Measurements from ENCODE around the gene TMEM263. TPM values are rescaled to one million over a fixed set of nuclear protein-coding genes. Genes with fewer than 3 reads are reported as not detected.
"Not testable (repeated sequence)": the region's sequence is repeated elsewhere in the genome, so short reads cannot be mapped to it uniquely, and the experiment has no call there.

The TMEM263 gene
- total and polyA plus RNA-seq, 5 donors, result 25.1 to 69.9 (median 58.0) TPM

DNA sequence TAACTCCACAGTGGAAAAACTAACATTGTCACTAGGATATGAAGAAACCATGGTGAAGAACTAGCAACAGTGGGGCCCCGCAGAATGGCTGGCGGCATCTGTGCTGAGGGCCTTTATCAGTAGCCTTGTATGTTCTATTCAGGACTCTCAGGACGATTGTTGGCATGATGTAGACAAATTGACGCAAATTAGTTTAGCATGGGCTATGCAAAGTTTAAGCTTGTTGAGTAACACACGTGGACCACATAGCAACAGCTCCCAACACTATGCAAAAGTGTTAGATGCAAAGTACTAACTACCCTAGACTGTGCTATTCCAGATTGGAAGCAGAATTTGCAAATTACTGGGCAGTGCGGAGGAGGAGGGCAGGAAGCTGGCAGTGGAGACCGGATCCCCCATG is 38.2 kb upstream of the TMEM263 start:
- Histone ChIP-seq H3K4me3 (ENCODE audit: low read length) (no peak overlapping the region), H3K4me1 (ENCODE audit: control insufficient read depth, insufficient read depth, low read length) (no peaks in the 10 kb centered on the region), H3K27ac (ENCODE audit: low read length) (no peak overlapping the region), H3K9me3 (ENCODE audit: control insufficient read depth, low read length) (no peaks in the 10 kb centered on the region), H3K27me3 (ENCODE audit: control insufficient read depth, insufficient read depth) (no peaks in the 10 kb centered on the region)
- DNase-seq, result peak in 2 of 3 donors; percentile 28 to 56
- peak in 1 of 2 donors; percentile 88 for ATAC-seq
- intact Hi-C loops (cut with DNase I), result no loop called here
- 34% methylated on average over 7 of the region's 7 CpGs for WGBS

GRCh38 chr12:106918746-106919145 is 37.0 kb upstream of the TMEM263 start:
- H3K4me3 ChIP-seq (ENCODE audit: low read length), result no peak overlapping the region
- H3K27ac ChIP-seq (ENCODE audit: low read length), result no peak overlapping the region
- no peaks in the 10 kb centered on the region for H3K4me1 ChIP-seq (ENCODE audit: control insufficient read depth, insufficient read depth, low read length)
- intact Hi-C loops (cut with DNase I), result loop anchor here in 1 of 4 donors (2.0 kb wide), 1 partner anchor 532 kb away; no protein-coding TSS in a partner anchor
- H3K9me3 ChIP-seq (ENCODE audit: control insufficient read depth, low read length), result no peaks in the 10 kb centered on the region
- no peaks in the 10 kb centered on the region for H3K27me3 ChIP-seq (ENCODE audit: control insufficient read depth, insufficient read depth)
- WGBS, result 21% methylated on average over 3 of the region's 3 CpGs
- DNase-seq (no peak), ATAC-seq (no peak)

DNA sequence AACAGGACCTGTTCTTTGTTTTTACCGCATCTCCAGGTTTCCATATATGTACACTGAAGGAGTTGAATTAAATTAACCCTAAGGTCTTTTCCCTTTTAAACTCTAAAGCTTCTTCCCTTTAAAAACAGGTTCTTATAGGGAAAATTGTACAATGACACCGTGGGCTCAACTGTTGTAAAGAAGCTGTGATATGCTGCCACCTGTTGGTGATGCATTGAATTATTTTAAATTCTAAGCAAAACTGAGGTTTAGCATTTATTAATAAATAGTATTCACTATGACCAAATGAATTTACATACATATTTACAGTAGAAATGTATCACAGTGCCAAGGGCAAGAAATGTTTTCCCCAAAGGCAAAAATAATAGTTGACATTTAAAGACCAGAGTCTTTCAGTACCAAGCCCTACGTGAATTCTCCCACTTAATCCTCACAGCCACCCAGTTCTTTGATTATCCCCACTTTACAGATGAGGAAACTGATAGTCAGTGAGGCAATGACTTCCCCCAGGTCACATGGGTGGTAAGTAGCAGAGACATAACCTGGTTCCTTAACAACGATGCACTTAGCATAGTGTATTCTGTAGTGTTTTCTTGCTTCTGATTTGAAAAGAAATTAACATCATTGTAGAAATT is 35.7 kb upstream of the TMEM263 start:
- no peaks in the 10 kb centered on the region for H3K27me3 ChIP-seq (ENCODE audit: control insufficient read depth, insufficient read depth)
- H3K27ac ChIP-seq (ENCODE audit: low read length), result no peak overlapping the region
- no peaks in the 10 kb centered on the region for H3K4me1 ChIP-seq (ENCODE audit: control insufficient read depth, insufficient read depth, low read length)
- H3K4me3 ChIP-seq (ENCODE audit: low read length), result no peak overlapping the region
- ATAC-seq, result no peak
- WGBS, result 43% methylated on average over 4 of the region's 4 CpGs
- intact Hi-C loops (cut with DNase I), result loop anchor here (2.0 to 5.0 kb wide), 3 partner anchors 533 to 535 kb away; no protein-coding TSS in a partner anchor
- no peak for DNase-seq
- no peaks in the 10 kb centered on the region for H3K9me3 ChIP-seq (ENCODE audit: control insufficient read depth, low read length)

- H3K9me3 ChIP-seq (ENCODE audit: control insufficient read depth, low read length); H3K4me1 ChIP-seq (ENCODE audit: control insufficient read depth, insufficient read depth, low read length); H3K4me3 ChIP-seq (ENCODE audit: low read length); H3K27me3 ChIP-seq (ENCODE audit: control insufficient read depth, insufficient read depth); H3K27ac ChIP-seq (ENCODE audit: low read length); ATAC-seq; DNase-seq: not testable (repeated sequence)
- 85% methylated on average over 2 of the region's 2 CpGs for WGBS
- intact Hi-C loops (cut with DNase I), result loop anchor here in 3 of 4 donors (2.0 to 5.0 kb wide), 2 partner anchors 535 to 537 kb away; no protein-coding TSS in a partner anchor
Measured at GRCh38 chr12:106921976-106922375, 33.7 kb upstream of the TMEM263 start.

DNA sequence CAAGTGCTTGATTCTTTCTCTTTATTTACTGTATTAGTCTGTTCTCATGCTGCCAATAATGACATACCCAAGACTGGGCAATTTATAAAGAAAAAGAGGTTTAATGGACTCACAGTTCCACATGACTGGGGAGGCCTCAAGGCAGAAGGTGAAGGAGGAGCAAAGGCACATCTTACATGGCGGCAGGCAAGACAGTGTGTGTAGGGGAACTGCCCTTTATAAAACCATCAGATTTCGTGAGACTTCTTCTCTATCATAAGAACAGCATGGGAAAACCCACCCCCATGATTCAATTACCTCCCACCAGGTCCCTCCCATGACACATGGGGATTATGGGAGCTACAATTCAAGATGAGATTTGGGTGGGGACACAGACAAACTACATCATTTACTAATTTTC is 32.1 kb upstream of the TMEM263 start:
- 91% methylated on average over 2 of the region's 2 CpGs for WGBS
- not testable (repeated sequence) for ATAC-seq; H3K9me3 ChIP-seq (ENCODE audit: control insufficient read depth, low read length); DNase-seq; H3K27ac ChIP-seq (ENCODE audit: low read length); H3K27me3 ChIP-seq (ENCODE audit: control insufficient read depth, insufficient read depth); H3K4me3 ChIP-seq (ENCODE audit: low read length); H3K4me1 ChIP-seq (ENCODE audit: control insufficient read depth, insufficient read depth, low read length)
- intact Hi-C loops (cut with DNase I), result loop anchor here in 2 of 4 donors (5.0 kb wide), 1 partner anchor 536 kb away; no protein-coding TSS in a partner anchor

DNA sequence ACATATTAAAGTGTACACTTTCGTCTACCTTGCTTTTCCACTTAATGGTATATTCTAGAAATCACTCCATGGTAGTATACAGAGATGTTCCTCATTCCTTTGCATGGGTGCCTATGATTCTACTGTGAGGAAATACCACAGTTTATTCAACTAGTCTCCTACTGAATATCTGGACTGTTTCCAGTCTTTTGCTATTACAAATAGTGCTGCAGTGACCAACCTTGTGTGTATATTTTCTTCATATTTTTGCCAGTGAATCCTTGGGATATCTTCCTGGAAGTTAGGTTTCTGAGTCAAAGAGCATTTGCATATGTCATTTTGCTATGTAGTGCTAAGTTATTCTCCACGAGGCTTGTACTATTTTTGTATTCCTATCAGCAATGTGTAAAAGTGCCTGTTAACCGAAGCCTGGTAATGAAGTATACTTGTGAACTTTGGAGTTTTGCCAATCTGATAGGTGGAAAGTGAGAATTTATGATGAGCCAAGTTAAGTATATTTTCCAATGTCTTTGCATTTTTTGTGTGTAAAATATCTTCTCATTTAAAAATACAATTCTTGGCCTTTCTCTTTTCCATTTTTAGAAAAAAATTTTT is 31.3 kb upstream of the TMEM263 start:
- H3K27me3 ChIP-seq (ENCODE audit: control insufficient read depth, insufficient read depth), result no peaks in the 10 kb centered on the region
- WGBS, result 43% methylated on average over 3 of the region's 3 CpGs
- DNase-seq (no peak), ATAC-seq (peak; percentile 20 to 47)
- intact Hi-C loops (cut with DNase I), result loop anchor here in 2 of 4 donors (5.0 kb wide), 1 partner anchor 537 kb away; no protein-coding TSS in a partner anchor
- H3K4me3 ChIP-seq (ENCODE audit: low read length), result no peak overlapping the region
- no peak overlapping the region for H3K27ac ChIP-seq (ENCODE audit: low read length)
- no peaks in the 10 kb centered on the region for H3K9me3 ChIP-seq (ENCODE audit: control insufficient read depth, low read length)
- H3K4me1 ChIP-seq (ENCODE audit: control insufficient read depth, insufficient read depth, low read length), result no peaks in the 10 kb centered on the region

- no peaks in the 10 kb centered on the region for H3K9me3 ChIP-seq (ENCODE audit: control insufficient read depth, low read length)
- no peaks in the 10 kb centered on the region for H3K4me1 ChIP-seq (ENCODE audit: control insufficient read depth, insufficient read depth, low read length)
- intact Hi-C loops (cut with DNase I), result no loop called here
- no peak overlapping the region for H3K4me3 ChIP-seq (ENCODE audit: low read length)
- no peak overlapping the region for H3K27ac ChIP-seq (ENCODE audit: low read length)
- DNase-seq (no peak), ATAC-seq (no peak)
- 98% methylated on average over 1 of the region's 1 CpG for WGBS
- H3K27me3 ChIP-seq (ENCODE audit: control insufficient read depth, insufficient read depth), result no peaks in the 10 kb centered on the region
Measured at GRCh38 chr12:106926657-106927056, 29.1 kb upstream of the TMEM263 start.

GRCh38 chr12:106934277-106934676 is 21.4 kb upstream of the TMEM263 start:
- WGBS, result 79% methylated on average over 3 of the region's 3 CpGs
- Histone ChIP-seq H3K4me3 (ENCODE audit: low read length) (no peak overlapping the region), H3K27me3 (ENCODE audit: control insufficient read depth, insufficient read depth) (no peaks in the 10 kb centered on the region)

GRCh38 chr12:106941481-106942156 is 14.1 kb upstream of the TMEM263 start:
- no peaks in the 10 kb centered on the region for H3K27me3 ChIP-seq (ENCODE audit: control insufficient read depth, insufficient read depth)
- no peaks in the 10 kb centered on the region for H3K9me3 ChIP-seq (ENCODE audit: control insufficient read depth, low read length)
- intact Hi-C loops (cut with DNase I), result no loop called here
- WGBS, result 29% methylated on average over 6 of the region's 6 CpGs
- H3K4me3 ChIP-seq (ENCODE audit: low read length), result no peak overlapping the region
- ATAC-seq, result no peak
- H3K4me1 ChIP-seq (ENCODE audit: control insufficient read depth, insufficient read depth, low read length), result no peaks in the 10 kb centered on the region
- H3K27ac ChIP-seq (ENCODE audit: low read length), result no peak overlapping the region
- DNase-seq, result no peak

More at GRCh38 chr12:106934277-106934676, 21.4 kb upstream of the TMEM263 start:
- ATAC-seq (no peak), DNase-seq (no peak)
- Histone ChIP-seq H3K9me3 (ENCODE audit: control insufficient read depth, low read length) (no peaks in the 10 kb centered on the region), H3K4me1 (ENCODE audit: control insufficient read depth, insufficient read depth, low read length) (no peaks in the 10 kb centered on the region), H3K27ac (ENCODE audit: low read length) (no peak overlapping the region)
- intact Hi-C loops (cut with DNase I), result no loop called here

GRCh38 chr12:106942775-106943174 is 12.9 kb upstream of the TMEM263 start:
- ATAC-seq (no peak), DNase-seq (no peak)
- Histone ChIP-seq H3K4me3 (ENCODE audit: low read length) (no peak overlapping the region), H3K9me3 (ENCODE audit: control insufficient read depth, low read length) (no peaks in the 10 kb centered on the region), H3K4me1 (ENCODE audit: control insufficient read depth, insufficient read depth, low read length) (no peaks in the 10 kb centered on the region), H3K27me3 (ENCODE audit: control insufficient read depth, insufficient read depth) (no peaks in the 10 kb centered on the region), H3K27ac (ENCODE audit: low read length) (no peak overlapping the region)
- WGBS, result 85% methylated on average over 2 of the region's 2 CpGs
- intact Hi-C loops (cut with DNase I), result no loop called here

- ATAC-seq, result no peak
- Histone ChIP-seq H3K4me1 (ENCODE audit: control insufficient read depth, insufficient read depth, low read length) (no peaks in the 10 kb centered on the region), H3K27me3 (ENCODE audit: control insufficient read depth, insufficient read depth) (no peaks in the 10 kb centered on the region), H3K9me3 (ENCODE audit: control insufficient read depth, low read length) (no peaks in the 10 kb centered on the region), H3K4me3 (ENCODE audit: low read length) (no peak overlapping the region), H3K27ac (ENCODE audit: low read length) (no peak overlapping the region)
- no peak for DNase-seq
- WGBS, result 18% methylated on average over 1 of the region's 1 CpG
- intact Hi-C loops (cut with DNase I), result no loop called here
Measured at GRCh38 chr12:106945261-106945851, 10.4 kb upstream of the TMEM263 start.

Data from right cardiac atrium (tissue), 5 donors.